ENCODE results near the gene ZC3H4. TPM values are rescaled to one million over a fixed set of nuclear protein-coding genes. Genes with fewer than 3 reads are reported as not detected.
A peak's percentile ranks its signal among the peaks of the same experiment; 100 is the strongest.

The ZC3H4 gene
- total RNA-seq, 1 experiment from 2014 or later = 11.4 TPM

GRCh38 chr19:47049307-47049700 is 64.3 kb downstream of the ZC3H4 start:
- DNase-seq (ENCODE audit: low read depth) = peak; percentile 36

GRCh38 chr19:47047763-47048405 is 65.7 kb downstream of the ZC3H4 start:
- DNase-seq (ENCODE audit: low read depth) = peak; percentile 83

GRCh38 chr19:47047272-47047762 is 66.3 kb downstream of the ZC3H4 start:
- no peak for DNase-seq (ENCODE audit: low read depth)

GRCh38 chr19:47045867-47046470 is 67.6 kb downstream of the ZC3H4 start:
- no peak for DNase-seq (ENCODE audit: low read depth)

- DNase-seq (ENCODE audit: low read depth) = no peak
These were observed 68.4 kb downstream of the ZC3H4 start for GRCh38 chr19:47044946-47045866.

- DNase-seq (ENCODE audit: low read depth) = no peak
These were observed 72.7 kb downstream of the ZC3H4 start for GRCh38 chr19:47040869-47041268.

- DNase-seq (ENCODE audit: low read depth) = no peak
These were observed 74.2 kb downstream of the ZC3H4 start for GRCh38 chr19:47039239-47039874.

- no peak for DNase-seq (ENCODE audit: low read depth)
These were observed 75.8 kb downstream of the ZC3H4 start for GRCh38 chr19:47037766-47038165.

GRCh38 chr19:47036097-47036651 is 77.4 kb downstream of the ZC3H4 start:
- DNase-seq (ENCODE audit: low read depth) = peak; percentile 30

- DNase-seq (ENCODE audit: low read depth) = peak; percentile 94
These were observed 78.2 kb downstream of the ZC3H4 start for GRCh38 chr19:47035127-47036096.

GRCh38 chr19:47032171-47032811 is 81.3 kb downstream of the ZC3H4 start:
- peak; percentile 52 for DNase-seq (ENCODE audit: low read depth)

- no peak for DNase-seq (ENCODE audit: low read depth)
These were observed 85.4 kb downstream of the ZC3H4 start for GRCh38 chr19:47028195-47028601.

GRCh38 chr19:47027586-47028088 is 85.9 kb downstream of the ZC3H4 start:
- no peak for DNase-seq (ENCODE audit: low read depth)

GRCh38 chr19:47026889-47027288 is 86.7 kb downstream of the ZC3H4 start:
- no peak for DNase-seq (ENCODE audit: low read depth)

GRCh38 chr19:47026156-47026555 is 87.4 kb downstream of the ZC3H4 start:
- no peak for DNase-seq (ENCODE audit: low read depth)

GRCh38 chr19:47024502-47024901 is 89.1 kb downstream of the ZC3H4 start:
- DNase-seq (ENCODE audit: low read depth) = no peak

GRCh38 chr19:47023448-47023794 is 90.2 kb downstream of the ZC3H4 start:
- no peak for DNase-seq (ENCODE audit: low read depth)

- no peak for DNase-seq (ENCODE audit: low read depth)
These were observed 90.8 kb downstream of the ZC3H4 start for GRCh38 chr19:47022541-47023447.

- DNase-seq (ENCODE audit: low read depth) = no peak
These were observed 91.4 kb downstream of the ZC3H4 start for GRCh38 chr19:47022140-47022536.

Data from Daoy (cell line).